Erythroblast (primary cell): Measurements from ENCODE around the gene CFAP161.
"Not testable (repeated sequence)": the region's sequence is repeated elsewhere in the genome, so short reads cannot be mapped to it uniquely, and the experiment has no call there.

Experiments used
- DNase-seq, 2 experiments: peaks; one replicate each; lab custom pipeline; 2025; lab: John Stamatoyannopoulos, UW
- GATA1 ChIP-seq: IDR thresholded peaks from 2 replicates; pipeline ENCODE4 v1.6.1; 2011; ENCODE audit warnings: low read depth, mild to moderate bottlenecking, control low read depth, low read length, moderate library complexity
- POLR2A ChIP-seq: IDR thresholded peaks from 2 replicates; pipeline ENCODE4 v1.6.1; 2011; ENCODE audit warnings: mild to moderate bottlenecking, low read length

Gene CFAP161

GRCh38 chr15:81157195-81157938 lies 23.3 kb downstream of the CFAP161 start:
- DNase-seq, result no peak
- TF ChIP-seq GATA1, result no peak
- TF ChIP-seq POLR2A, result no peak

- TF ChIP-seq GATA1, result no peak
- DNase-seq, result no peak
These were observed 23.8 kb downstream of the CFAP161 start for GRCh38 chr15:81157939-81158223.

GRCh38 chr15:81158561-81158960 lies 24.5 kb downstream of the CFAP161 start:
- not testable (repeated sequence) for DNase-seq

- DNase-seq, result no peak
These were observed 26.5 kb downstream of the CFAP161 start for GRCh38 chr15:81160312-81161159.

GRCh38 chr15:81161160-81161673 lies 27.1 kb downstream of the CFAP161 start:
- TF ChIP-seq GATA1 (no peak), POLR2A (no peak)
- no peak for DNase-seq

More at GRCh38 chr15:81160312-81161159, 26.5 kb downstream of the CFAP161 start:
- TF ChIP-seq POLR2A (no peak), GATA1 (no peak)

- no peak for DNase-seq
- no peak for TF ChIP-seq GATA1
- no peak for TF ChIP-seq POLR2A
These were observed 27.8 kb downstream of the CFAP161 start for GRCh38 chr15:81161851-81162250.

GRCh38 chr15:81163961-81164800 lies 30.1 kb downstream of the CFAP161 start:
- no peak for TF ChIP-seq GATA1
- no peak for TF ChIP-seq POLR2A

GRCh38 chr15:81165535-81165934 lies 31.5 kb downstream of the CFAP161 start:
- TF ChIP-seq POLR2A (no peak), GATA1 (no peak)
- no peak for DNase-seq

More at GRCh38 chr15:81163961-81164800, 30.1 kb downstream of the CFAP161 start:
- peak; percentile 35 to 43 for DNase-seq

GRCh38 chr15:81166636-81167305 lies 32.7 kb downstream of the CFAP161 start:
- TF ChIP-seq GATA1, result no peak
- no peak for TF ChIP-seq POLR2A
- DNase-seq, result no peak

- no peak for DNase-seq
- no peak for TF ChIP-seq POLR2A
- no peak for TF ChIP-seq GATA1
These were observed 34.1 kb downstream of the CFAP161 start for GRCh38 chr15:81168131-81168526.

- peak; percentile 9 to 10 for DNase-seq
- TF ChIP-seq POLR2A, result no peak
- no peak for TF ChIP-seq GATA1
These were observed 34.6 kb downstream of the CFAP161 start for GRCh38 chr15:81168644-81169043.

- TF ChIP-seq POLR2A, result no peak
- no peak for TF ChIP-seq GATA1
These were observed 36.4 kb downstream of the CFAP161 start for GRCh38 chr15:81170511-81170910.

GRCh38 chr15:81171286-81171685 lies 37.2 kb downstream of the CFAP161 start:
- TF ChIP-seq GATA1, result no peak
- no peak for TF ChIP-seq POLR2A
- no peak for DNase-seq

More at GRCh38 chr15:81170511-81170910, 36.4 kb downstream of the CFAP161 start:
- DNase-seq, result no peak
